ENCODE results near the gene MGAT4A. TPM values are rescaled to one million over a fixed set of nuclear protein-coding genes. Genes with fewer than 3 reads are reported as not detected.

Gene MGAT4A
- total and polyA plus RNA-seq, 10 of the 15 experiments (the other 5 are each of a cell fraction or from before 2014, with no cell fraction given), result 4.3 to 23.4 (median 13.6) TPM

DNA sequence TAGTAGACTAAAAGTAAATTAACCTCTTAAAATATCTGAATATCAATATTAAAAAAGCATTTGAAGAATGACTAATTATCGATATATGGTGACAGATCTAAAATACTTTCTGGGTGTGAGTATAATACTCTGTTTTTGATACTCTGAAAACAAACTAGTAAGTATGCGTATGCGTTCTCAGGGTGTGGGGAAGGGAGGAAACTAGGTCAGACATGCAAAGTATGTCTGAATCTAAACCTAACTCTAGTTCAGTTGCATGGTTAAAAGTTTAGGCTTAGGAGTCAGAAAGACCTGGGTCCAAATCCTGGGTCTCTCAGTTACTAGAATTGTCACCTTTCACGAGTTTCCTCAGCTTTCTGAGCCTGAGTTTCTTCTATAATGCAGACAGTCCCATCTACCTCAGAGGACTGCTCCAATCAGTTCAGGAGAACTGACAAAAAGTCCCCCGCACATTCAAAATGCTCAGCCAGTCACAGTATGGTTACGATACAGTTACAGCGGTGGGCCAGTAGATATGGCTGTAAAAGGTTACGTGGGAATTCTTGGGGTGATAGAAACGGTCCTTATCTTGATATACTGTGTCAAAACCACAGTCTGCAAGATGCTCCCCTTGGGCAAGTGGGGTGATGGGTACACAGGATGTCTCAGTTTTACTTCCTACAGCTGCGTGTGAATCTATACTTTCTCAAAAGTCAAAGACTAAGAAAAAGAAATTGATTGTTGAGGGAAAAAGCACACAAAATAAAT is 93.4 kb downstream of the MGAT4A start:
- no peaks in the 10 kb centered on the region for H3K79me2 ChIP-seq (ENCODE audit: control insufficient read depth, insufficient read depth, low read length)
- FAIRE-seq (peak; percentile 82), DNase-seq (ENCODE audit: low read depth, low spot score) (peak; percentile 67), ATAC-seq (peak; percentile 90)
- no peaks in the 10 kb centered on the region for H3K9me3 ChIP-seq (replicated peaks; ENCODE audit: control insufficient read depth, insufficient read depth, low read length)
- H3K4me1 ChIP-seq (ENCODE audit: control insufficient read depth, insufficient read depth, low read length), result peaks cover 5% of the 10 kb centered on the region
- peak overlapping the region; percentile 53 for H3K27ac ChIP-seq (ENCODE audit: control insufficient read depth, insufficient read depth)
- POLR2A ChIA-PET, result no interaction called here
- peak overlapping the region; percentile 91 for H3K4me2 ChIP-seq (ENCODE audit: control insufficient read depth, insufficient read depth)
- 12% methylated on average over 10 of the region's 10 CpGs for WGBS (ENCODE audit: insufficient coverage, insufficient replicate concordance, low lambda C conversion rate, missing lambda C conversion rate)
- CTCF ChIA-PET, result interaction anchor here (1.5 to 2.7 kb wide), 2 partner anchors 12 kb away, joined by 4 to 7 read pairs; no protein-coding TSS in a partner anchor
- H3K36me3 ChIP-seq (ENCODE audit: control insufficient read depth in 2 of 2, insufficient read depth in 2 of 2, low read length in 1 of 2), result no peaks in the 10 kb centered on the region; a peak in 1 of 4 replicates
- no peaks in the 10 kb centered on the region for H3K27me3 ChIP-seq (replicated peaks in 1 of 2; ENCODE audit: control insufficient read depth in 2 of 2, insufficient read depth in 2 of 2, low read length in 1 of 2)
- RAD21 ChIA-PET (ENCODE audit: unreplicated experiment), result interaction anchor here (1.3 kb wide), 1 partner anchor 12 kb away, joined by 3 read pairs; no protein-coding TSS in a partner anchor
- no peaks in the 10 kb centered on the region for H4K20me1 ChIP-seq (ENCODE audit: control insufficient read depth, insufficient read depth)
- SMC1A ChIA-PET (ENCODE audit: uncharacterized antibody, unreplicated experiment), result no interaction called here
- intact Hi-C loops (cut with micrococcal nuclease; ENCODE audit: unreplicated experiment), result no loop called here
- no TSS peak for BruUV-seq (replicated peaks)
- H3K4me3 ChIP-seq, result no peak overlapping the region
- no peak overlapping the region; the same call in 1 of the 2 replicates for H3K9ac ChIP-seq (ENCODE audit: control insufficient read depth, insufficient read depth, low read length)
- in situ Hi-C loops (cut with MboI), result no loop called here
- peak overlapping the region; percentile 51 for H2AFZ ChIP-seq (ENCODE audit: control insufficient read depth, low read depth, low read length)
- TF ChIP-seq MEF2B (IDR thresholded peaks at IDR 0.05; ENCODE audit: partially characterized antibody, poor library complexity, severe bottlenecking), result peak; percentile 71
- no peak for TF ChIP-seq BACH1 (IDR thresholded peaks at IDR 0.05; ENCODE audit: borderline replicate concordance)
- 0 out of 2 replicates have a peak, but pooled peaks have one; percentile 26 for TF ChIP-seq IKZF1 (conservative IDR thresholded peaks at IDR 0.05)
- TF ChIP-seq KLF5 (IDR thresholded peaks at IDR 0.05; ENCODE audit: partially characterized antibody), result no peak
- no peak for TF ChIP-seq PAX8 (IDR thresholded peaks at IDR 0.05)
- TF ChIP-seq, protein P1, sequence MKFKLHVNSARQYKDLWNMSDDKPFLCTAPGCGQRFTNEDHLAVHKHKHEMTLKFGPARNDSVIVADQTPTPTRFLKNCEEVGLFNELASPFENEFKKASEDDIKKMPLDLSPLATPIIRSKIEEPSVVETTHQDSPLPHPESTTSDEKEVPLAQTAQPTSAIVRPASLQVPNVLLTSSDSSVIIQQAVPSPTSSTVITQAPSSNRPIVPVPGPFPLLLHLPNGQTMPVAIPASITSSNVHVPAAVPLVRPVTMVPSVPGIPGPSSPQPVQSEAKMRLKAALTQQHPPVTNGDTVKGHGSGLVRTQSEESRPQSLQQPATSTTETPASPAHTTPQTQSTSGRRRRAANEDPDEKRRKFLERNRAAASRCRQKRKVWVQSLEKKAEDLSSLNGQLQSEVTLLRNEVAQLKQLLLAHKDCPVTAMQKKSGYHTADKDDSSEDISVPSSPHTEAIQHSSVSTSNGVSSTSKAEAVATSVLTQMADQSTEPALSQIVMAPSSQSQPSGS (IDR thresholded peaks at IDR 0.05; ENCODE audit: low read length), result peak; percentile 54; the same call in 1 of the 2 replicates
- TF ChIP-seq EGR1 (IDR thresholded peaks at IDR 0.05; ENCODE audit: borderline replicate concordance in 1 of 2, low read depth in 2 of 2, low read length in 2 of 2), result no peak
- no peak for TF ChIP-seq JUNB (IDR thresholded peaks at IDR 0.05)
- peak; percentile 30; the same call in 1 of the 2 replicates for TF ChIP-seq MTA2 (IDR thresholded peaks at IDR 0.05; ENCODE audit: low read depth)
- TF ChIP-seq STAT3 (IDR thresholded peaks at IDR 0.05; ENCODE audit: low read depth, low read length), result no peak
- 0 out of 2 replicates have a peak, but pooled peaks have one; percentile 22 for TF ChIP-seq CREM (IDR thresholded peaks at IDR 0.05; ENCODE audit: low read depth)
- TF ChIP-seq, protein P2, sequence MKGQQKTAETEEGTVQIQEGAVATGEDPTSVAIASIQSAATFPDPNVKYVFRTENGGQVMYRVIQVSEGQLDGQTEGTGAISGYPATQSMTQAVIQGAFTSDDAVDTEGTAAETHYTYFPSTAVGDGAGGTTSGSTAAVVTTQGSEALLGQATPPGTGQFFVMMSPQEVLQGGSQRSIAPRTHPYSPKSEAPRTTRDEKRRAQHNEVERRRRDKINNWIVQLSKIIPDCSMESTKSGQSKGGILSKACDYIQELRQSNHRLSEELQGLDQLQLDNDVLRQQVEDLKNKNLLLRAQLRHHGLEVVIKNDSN (IDR thresholded peaks at IDR 0.05; ENCODE audit: borderline replicate concordance, extremely low read length, insufficient read depth, low read depth, low read length), result no peak
- no peak for TF ChIP-seq POLR2AphosphoS5 (IDR thresholded peaks at IDR 0.05; ENCODE audit: low read length)
- peak; percentile 36 to 39; a peak in 3 of 4 replicates for TF ChIP-seq IKZF2 (IDR thresholded peaks at IDR 0.05)
- peak; percentile 44; the same call in 1 of the 2 replicates for TF ChIP-seq ZNF687 (IDR thresholded peaks at IDR 0.05)
- 0 out of 2 replicates have a peak, but pooled peaks have one; percentile 6 for TF ChIP-seq CREB1 (IDR thresholded peaks at IDR 0.05; ENCODE audit: low read depth)
- 0 out of 2 replicates have a peak, but pooled peaks have one; percentile 17 for TF ChIP-seq NBN (IDR thresholded peaks at IDR 0.05)
- TF ChIP-seq NFIC (IDR thresholded peaks at IDR 0.05; ENCODE audit: low read depth, low read length), result peak; percentile 77
- TF ChIP-seq RCOR1 (conservative IDR thresholded peaks at IDR 0.05; ENCODE audit: low read depth, low read length), result no peak

Data from GM12878 (cell line).